Stomach (tissue), 9 donors: ENCODE data around the gene PGRMC2. TPM values are rescaled to one million over a fixed set of nuclear protein-coding genes. Genes with fewer than 3 reads are reported as not detected.

ENCODE experiments used
- DNase-seq, 2 donors: peaks; one replicate each; pipeline versions ENCODE4 v3.0.0 to v3.0.0-alpha.2; 2013 to 2019
- H3K27ac ChIP-seq, 5 donors: fragments of 200-600 bp in 4 of 5; sonication (generic) in 4 of 5; one replicate each; pipeline ENCODE4 v1.5.1; 2013 to 2019; ENCODE audit warnings: mild to moderate bottlenecking in 1 of 5, moderate library complexity in 1 of 5
- H3K27me3 ChIP-seq, 3 donors: fragments of 200-600 bp; sonication (generic); one replicate each; pipeline ENCODE4 v1.5.1; 2017 to 2019; ENCODE audit warnings: mixed run types in 1 of 3
- H3K36me3 ChIP-seq, 4 donors: fragments of 200-600 bp; sonication (generic); 1 replicate in 3 of 4; 2 replicates in 1 of 4; pipeline ENCODE4 v1.5.1; 2016 to 2019
- H3K4me1 ChIP-seq, 4 donors: fragments of 200-600 bp; sonication (generic); one replicate each; pipeline ENCODE4 v1.5.1; 2016 to 2019
- H3K4me3 ChIP-seq, 4 donors: fragments of 200-600 bp; sonication (generic) in 3 of 4; one replicate each; pipeline ENCODE4 v1.5.1; 2016 to 2019; ENCODE audit warnings: mild to moderate bottlenecking in 1 of 4
- H3K9me3 ChIP-seq, 4 donors: fragments of 200-600 bp; sonication (generic); one replicate each; pipeline ENCODE4 v1.5.1; 2016 to 2019
- CTCF ChIP-seq, 7 experiments: fragments of 450-650 bp in 4 of 7; fragments of 200-600 bp in 3 of 7; sonication (generic) in 3 of 7; IDR thresholded peaks; one replicate each; pipeline ENCODE4 v1.5.1; 2016 to 2019; ENCODE audit warnings: antibody characterized with exemption in 7 of 7, control low read depth in 2 of 7, mild to moderate bottlenecking in 1 of 7
- EP300 ChIP-seq: sonication (generic); formaldehyde crosslinking; IDR thresholded peaks from one replicate; pipeline ENCODE4 v1.6.1; 2017; ENCODE audit warnings: antibody characterized with exemption
- POLR2A ChIP-seq, 4 donors: fragments of 450-650 bp; IDR thresholded peaks; one replicate each; pipeline ENCODE4 v1.6.1; 2016; ENCODE audit warnings: antibody characterized with exemption in 4 of 4, control low read depth in 2 of 4, mild to moderate bottlenecking in 1 of 4, moderate library complexity in 1 of 4
- POLR2AphosphoS5 ChIP-seq, 3 donors: sonication (generic); formaldehyde crosslinking; IDR thresholded peaks; one replicate each; pipeline ENCODE4 v1.6.1; 2016; ENCODE audit warnings: antibody characterized with exemption in 3 of 3
- WGBS, 5 donors: extraction: QIAGEN DNeasy Blood & Tissue Kit in 3 of 5; methylation state at CpG; one replicate each; pipeline versions ENCODE4 v1.1.5 to v1.1.7; 2013 to 2018; 5-methylcytosine and 5-hydroxymethylcytosine counted together
- intact Hi-C: fragments of 100-400 bp; cut with DNase I; formaldehyde crosslinking; loops from one replicate; pipeline ENCODE4 v1.15.1; 2023; ENCODE audit warnings: low total_unique reads
- polyA plus RNA-seq, 3 donors: library from polyadenylated mRNA; stranded (reverse); fragments of 200-250 nt; gene quantifications; one replicate each; pipeline ENCODE4 v1.2.3, GENCODE V29; 2013
- total RNA-seq, 5 donors: library from RNA; depleted of rRNA; stranded (reverse); fragments of >200 nt; gene quantifications; one replicate each; pipeline versions ENCODE4 v1.1.0 to v1.2.3, GENCODE V29; 2014 to 2016
- donor health status: healthy with polysubstance abuse.
- donor health status: Bipolar disorder and iron deficiency.
- donor health status: healthy.

PGRMC2 gene
- total and polyA plus RNA-seq, 8 donors = 7.2 to 101 (median 38.6) TPM

GRCh38 chr4:128311659-128312403 lies 24.2 kb upstream of the PGRMC2 start:
- DNase-seq = peak; percentile 49 to 82
- intact Hi-C loops = no loop called here
- 23 to 54% (median 38%) methylated on average over 2 of the region's 2 CpGs for WGBS, 5 donors

GRCh38 chr4:128310266-128310697 lies 22.7 kb upstream of the PGRMC2 start:
- Histone ChIP-seq H3K27ac (peak overlapping the region; percentile 50 to 77 (median 69)), H3K4me1 (peaks cover 25 to 49% (median 31%) of the 10 kb centered on the region in 4 donors), H3K36me3 (no peaks in the 10 kb centered on the region), H3K27me3 (no peaks in the 10 kb centered on the region), H3K4me3 (no peak overlapping the region), H3K9me3 (no peaks in the 10 kb centered on the region)
- WGBS, 5 donors = 26 to 57% (median 37%) methylated on average over 6 of the region's 6 CpGs
- intact Hi-C loops = no loop called here
- peak in 1 of 2 donors; percentile 74 for DNase-seq
- TF ChIP-seq CTCF (IDR thresholded peaks at IDR 0.05) (no peak), POLR2AphosphoS5 (IDR thresholded peaks at IDR 0.05) (no peak)

More at GRCh38 chr4:128311659-128312403, 24.2 kb upstream of the PGRMC2 start:
- Histone ChIP-seq H3K27ac (peak overlapping the region; percentile 50 to 81 (median 69)), H3K36me3 (no peaks in the 10 kb centered on the region), H3K4me3 (no peak overlapping the region), H3K4me1 (peaks cover 25 to 45% (median 31%) of the 10 kb centered on the region in 4 donors), H3K9me3 (no peaks in the 10 kb centered on the region), H3K27me3 (no peaks in the 10 kb centered on the region)
- TF ChIP-seq POLR2A (IDR thresholded peaks at IDR 0.05) = no peak
- peak in 1 of 3 donors; percentile 20 for TF ChIP-seq POLR2AphosphoS5 (IDR thresholded peaks at IDR 0.05)

GRCh38 chr4:128309585-128309984 lies 22.0 kb upstream of the PGRMC2 start:
- intact Hi-C loops = no loop called here
- TF ChIP-seq POLR2A (IDR thresholded peaks at IDR 0.05) = no peak
- TF ChIP-seq CTCF (IDR thresholded peaks at IDR 0.05) = no peak
- TF ChIP-seq EP300 = no peak
- no peak for TF ChIP-seq POLR2AphosphoS5 (IDR thresholded peaks at IDR 0.05)
- H3K27ac ChIP-seq = peak overlapping the region; percentile 50 to 85 (median 69)
- no peaks in the 10 kb centered on the region for H3K9me3 ChIP-seq
- peaks cover 25 to 49% (median 31%) of the 10 kb centered on the region in 4 donors for H3K4me1 ChIP-seq
- DNase-seq = no peak
- no peak overlapping the region for H3K4me3 ChIP-seq
- no peaks in the 10 kb centered on the region for H3K27me3 ChIP-seq
- H3K36me3 ChIP-seq = no peaks in the 10 kb centered on the region

GRCh38 chr4:128308986-128309385 lies 21.4 kb upstream of the PGRMC2 start:
- DNase-seq = no peak
- intact Hi-C loops = no loop called here
- H3K27ac ChIP-seq = peak overlapping the region; percentile 50 to 81 (median 69)

More at GRCh38 chr4:128308986-128309385, 21.4 kb upstream of the PGRMC2 start:
- TF ChIP-seq POLR2A (IDR thresholded peaks at IDR 0.05) (no peak), POLR2AphosphoS5 (IDR thresholded peaks at IDR 0.05) (no peak), CTCF (IDR thresholded peaks at IDR 0.05) (no peak), EP300 (no peak)
- no peak overlapping the region for H3K4me3 ChIP-seq
- no peaks in the 10 kb centered on the region for H3K27me3 ChIP-seq
- WGBS, 5 donors = 11 to 35% (median 27%) methylated on average over 2 of the region's 2 CpGs
- no peaks in the 10 kb centered on the region for H3K36me3 ChIP-seq
- H3K9me3 ChIP-seq = no peaks in the 10 kb centered on the region
- H3K4me1 ChIP-seq = peaks cover 25 to 49% (median 31%) of the 10 kb centered on the region in 4 donors
